Measurements from ENCODE around the gene TLE6. TPM values are rescaled to one million over a fixed set of nuclear protein-coding genes. Genes with fewer than 3 reads are reported as not detected.

TLE6 gene
- total and polyA plus RNA-seq, 2 of the 13 experiments (the other 11 are each of a cell fraction or from before 2014, with no cell fraction given), result 0.24 to 5.5 TPM

DNA sequence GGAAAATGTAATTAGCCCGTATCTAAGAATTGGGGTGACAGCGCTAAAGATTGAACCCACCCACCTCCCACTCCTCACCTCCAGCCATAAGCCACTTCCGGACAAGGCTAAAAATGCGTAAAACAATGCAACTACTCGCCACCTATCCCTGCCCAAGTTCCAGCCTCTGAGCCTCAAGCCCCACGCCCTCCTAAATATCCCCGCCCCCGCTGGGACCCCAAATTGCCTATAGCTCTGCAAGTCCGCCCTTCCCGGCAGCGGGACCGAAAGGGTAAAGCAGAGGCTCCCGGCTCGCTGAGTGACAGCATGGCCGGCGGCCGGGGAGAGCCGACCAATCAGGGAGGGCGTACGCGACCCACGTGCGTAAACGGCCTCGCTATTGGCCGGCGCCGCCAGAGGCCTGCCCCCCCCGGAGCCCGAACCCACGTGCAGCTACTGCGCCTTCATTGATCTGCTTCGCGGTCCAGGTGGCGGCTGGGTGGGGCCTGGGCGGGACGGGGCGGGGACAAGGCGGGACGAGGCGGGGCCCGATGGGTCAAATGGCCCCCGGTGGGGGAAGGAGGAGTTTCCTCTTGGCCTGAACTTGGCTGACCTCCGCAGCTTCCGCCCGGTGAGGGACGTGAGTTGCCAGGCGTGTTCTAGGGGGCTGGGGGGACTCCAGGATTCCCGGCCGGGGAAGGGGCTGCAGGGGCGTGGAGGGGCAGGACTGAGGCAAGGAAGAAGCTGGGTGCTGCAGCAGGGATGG is at the start of gene TLE6 (continued):
- TF ChIP-seq, protein P1, sequence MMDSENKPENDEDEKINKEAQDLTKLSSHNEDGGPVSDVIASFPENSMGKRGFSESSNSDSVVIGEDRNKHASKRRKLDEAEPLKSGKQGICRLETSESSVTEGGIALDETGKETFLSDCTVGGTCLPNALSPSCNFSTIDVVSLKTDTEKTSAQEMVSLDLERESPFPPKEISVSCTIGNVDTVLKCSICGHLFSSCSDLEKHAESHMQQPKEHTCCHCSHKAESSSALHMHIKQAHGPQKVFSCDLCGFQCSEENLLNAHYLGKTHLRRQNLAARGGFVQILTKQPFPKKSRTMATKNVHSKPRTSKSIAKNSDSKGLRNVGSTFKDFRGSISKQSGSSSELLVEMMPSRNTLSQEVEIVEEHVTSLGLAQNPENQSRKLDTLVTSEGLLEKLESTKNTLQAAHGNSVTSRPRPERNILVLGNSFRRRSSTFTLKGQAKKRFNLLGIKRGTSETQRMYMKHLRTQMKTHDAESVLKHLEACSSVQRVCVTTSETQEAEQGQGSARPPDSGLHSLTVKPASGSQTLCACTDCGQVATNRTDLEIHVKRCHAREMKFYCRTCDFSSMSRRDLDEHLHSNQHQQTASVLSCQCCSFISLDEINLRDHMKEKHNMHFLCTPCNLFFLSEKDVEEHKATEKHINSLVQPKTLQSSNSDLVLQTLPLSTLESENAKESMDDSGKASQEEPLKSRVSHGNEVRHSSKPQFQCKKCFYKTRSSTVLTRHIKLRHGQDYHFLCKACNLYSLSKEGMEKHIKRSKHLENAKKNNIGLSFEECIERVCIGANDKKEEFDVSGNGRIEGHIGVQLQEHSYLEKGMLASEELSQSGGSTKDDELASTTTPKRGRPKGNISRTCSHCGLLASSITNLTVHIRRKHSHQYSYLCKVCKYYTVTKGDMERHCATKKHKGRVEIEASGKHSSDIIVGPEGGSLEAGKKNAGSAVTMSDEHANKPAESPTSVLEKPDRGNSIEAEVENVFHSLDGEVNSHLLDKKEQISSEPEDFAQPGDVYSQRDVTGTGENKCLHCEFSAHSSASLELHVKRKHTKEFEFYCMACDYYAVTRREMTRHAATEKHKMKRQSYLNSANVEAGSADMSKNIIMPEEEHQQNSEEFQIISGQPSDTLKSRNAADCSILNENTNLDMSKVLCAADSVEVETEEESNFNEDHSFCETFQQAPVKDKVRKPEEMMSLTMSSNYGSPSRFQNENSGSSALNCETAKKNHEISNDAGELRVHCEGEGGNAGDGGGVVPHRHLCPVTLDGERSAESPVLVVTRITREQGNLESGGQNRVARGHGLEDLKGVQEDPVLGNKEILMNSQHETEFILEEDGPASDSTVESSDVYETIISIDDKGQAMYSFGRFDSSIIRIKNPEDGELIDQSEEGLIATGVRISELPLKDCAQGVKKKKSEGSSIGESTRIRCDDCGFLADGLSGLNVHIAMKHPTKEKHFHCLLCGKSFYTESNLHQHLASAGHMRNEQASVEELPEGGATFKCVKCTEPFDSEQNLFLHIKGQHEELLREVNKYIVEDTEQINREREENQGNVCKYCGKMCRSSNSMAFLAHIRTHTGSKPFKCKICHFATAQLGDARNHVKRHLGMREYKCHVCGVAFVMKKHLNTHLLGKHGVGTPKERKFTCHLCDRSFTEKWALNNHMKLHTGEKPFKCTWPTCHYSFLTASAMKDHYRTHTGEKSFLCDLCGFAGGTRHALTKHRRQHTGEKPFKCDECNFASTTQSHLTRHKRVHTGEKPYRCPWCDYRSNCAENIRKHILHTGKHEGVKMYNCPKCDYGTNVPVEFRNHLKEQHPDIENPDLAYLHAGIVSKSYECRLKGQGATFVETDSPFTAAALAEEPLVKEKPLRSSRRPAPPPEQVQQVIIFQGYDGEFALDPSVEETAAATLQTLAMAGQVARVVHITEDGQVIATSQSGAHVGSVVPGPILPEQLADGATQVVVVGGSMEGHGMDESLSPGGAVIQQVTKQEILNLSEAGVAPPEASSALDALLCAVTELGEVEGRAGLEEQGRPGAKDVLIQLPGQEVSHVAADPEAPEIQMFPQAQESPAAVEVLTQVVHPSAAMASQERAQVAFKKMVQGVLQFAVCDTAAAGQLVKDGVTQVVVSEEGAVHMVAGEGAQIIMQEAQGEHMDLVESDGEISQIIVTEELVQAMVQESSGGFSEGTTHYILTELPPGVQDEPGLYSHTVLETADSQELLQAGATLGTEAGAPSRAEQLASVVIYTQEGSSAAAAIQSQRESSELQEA (CRISPR knock-in tag; IDR thresholded peaks at IDR 0.05; ENCODE audit: not compliant biosample characterization), result no peak
- TF ChIP-seq ZNF724P (CRISPR knock-in tag; IDR thresholded peaks at IDR 0.05; ENCODE audit: borderline replicate concordance) (peak; percentile 84), SYNCRIP (IDR thresholded peaks at IDR 0.05; ENCODE audit: insufficient read depth, low read depth, low read length) (no peak), ETV5 (CRISPR knock-in tag; IDR thresholded peaks at IDR 0.05; ENCODE audit: borderline replicate concordance) (peak; percentile 88), ZNF17 (CRISPR knock-in tag; IDR thresholded peaks at IDR 0.05) (no peak)
- TF ChIP-seq, protein P2, sequence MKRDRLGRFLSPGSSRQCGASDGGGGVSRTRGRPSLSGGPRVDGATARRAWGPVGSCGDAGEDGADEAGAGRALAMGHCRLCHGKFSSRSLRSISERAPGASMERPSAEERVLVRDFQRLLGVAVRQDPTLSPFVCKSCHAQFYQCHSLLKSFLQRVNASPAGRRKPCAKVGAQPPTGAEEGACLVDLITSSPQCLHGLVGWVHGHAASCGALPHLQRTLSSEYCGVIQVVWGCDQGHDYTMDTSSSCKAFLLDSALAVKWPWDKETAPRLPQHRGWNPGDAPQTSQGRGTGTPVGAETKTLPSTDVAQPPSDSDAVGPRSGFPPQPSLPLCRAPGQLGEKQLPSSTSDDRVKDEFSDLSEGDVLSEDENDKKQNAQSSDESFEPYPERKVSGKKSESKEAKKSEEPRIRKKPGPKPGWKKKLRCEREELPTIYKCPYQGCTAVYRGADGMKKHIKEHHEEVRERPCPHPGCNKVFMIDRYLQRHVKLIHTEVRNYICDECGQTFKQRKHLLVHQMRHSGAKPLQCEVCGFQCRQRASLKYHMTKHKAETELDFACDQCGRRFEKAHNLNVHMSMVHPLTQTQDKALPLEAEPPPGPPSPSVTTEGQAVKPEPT (CRISPR knock-in tag; IDR thresholded peaks at IDR 0.05; ENCODE audit: low read depth), result 0 out of 2 replicates have a peak, but pooled peaks have one; percentile 39
- TF ChIP-seq, protein P3, sequence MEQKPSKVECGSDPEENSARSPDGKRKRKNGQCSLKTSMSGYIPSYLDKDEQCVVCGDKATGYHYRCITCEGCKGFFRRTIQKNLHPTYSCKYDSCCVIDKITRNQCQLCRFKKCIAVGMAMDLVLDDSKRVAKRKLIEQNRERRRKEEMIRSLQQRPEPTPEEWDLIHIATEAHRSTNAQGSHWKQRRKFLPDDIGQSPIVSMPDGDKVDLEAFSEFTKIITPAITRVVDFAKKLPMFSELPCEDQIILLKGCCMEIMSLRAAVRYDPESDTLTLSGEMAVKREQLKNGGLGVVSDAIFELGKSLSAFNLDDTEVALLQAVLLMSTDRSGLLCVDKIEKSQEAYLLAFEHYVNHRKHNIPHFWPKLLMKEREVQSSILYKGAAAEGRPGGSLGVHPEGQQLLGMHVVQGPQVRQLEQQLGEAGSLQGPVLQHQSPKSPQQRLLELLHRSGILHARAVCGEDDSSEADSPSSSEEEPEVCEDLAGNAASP (CRISPR knock-in tag; IDR thresholded peaks at IDR 0.05; ENCODE audit: borderline replicate concordance), result peak; percentile 94

Measured in HepG2 (cell line).